Progenitor cell of endocrine pancreas (in vitro differentiated cells): ENCODE results near the gene PSME3IP1. TPM values are rescaled to one million over a fixed set of nuclear protein-coding genes. Genes with fewer than 3 reads are reported as not detected.
A peak's percentile ranks its signal among the peaks of the same experiment; 100 is the strongest.

Source experiments
- DNase-seq: peaks from one replicate; pipeline ENCODE4 v3.0.0; 2021; ENCODE audit warnings: low spot score; ENCODE audit not compliant: unreplicated experiment
- H3K27ac Mint-ChIP-seq: 2 replicates; pipeline ENCODE4 v1.8.0; 2021; ENCODE audit warnings: mild to moderate bottlenecking, moderate library complexity, mixed read lengths
- H3K27me3 Mint-ChIP-seq: 2 replicates; pipeline ENCODE4 v1.8.0; 2021; ENCODE audit warnings: mixed read lengths
- H3K36me3 Mint-ChIP-seq: 2 replicates; pipeline ENCODE4 v1.8.0; 2022; ENCODE audit warnings: mixed read lengths; ENCODE audit not compliant: insufficient read depth
- H3K4me1 Mint-ChIP-seq: 2 replicates; pipeline ENCODE4 v1.8.0; 2021; ENCODE audit warnings: low read depth, mixed read lengths
- H3K4me3 Mint-ChIP-seq: 2 replicates; pipeline ENCODE4 v1.8.0; 2021; ENCODE audit warnings: low read depth, mild to moderate bottlenecking, moderate library complexity, mixed read lengths
- H3K9me3 Mint-ChIP-seq: 2 replicates; pipeline ENCODE4 v1.8.0; 2021; ENCODE audit warnings: low read depth, mixed read lengths
- total RNA-seq: library from RNA; stranded (reverse); gene quantifications from 2 replicates; pipeline ENCODE4 v1.2.1, GENCODE V29; 2021
- TF ChIP-seq, protein P1 (sequence below): fragments of 200-600 bp; sonication (generic); IDR thresholded peaks from one replicate; pipeline ENCODE4 v1.5.0; 2021; ENCODE audit warnings: antibody characterized with exemption, mild to moderate bottlenecking; ENCODE audit not compliant: unreplicated experiment

The PSME3IP1 gene
- total RNA-seq, 1 donor from 2014 or later: 101 TPM

DNA sequence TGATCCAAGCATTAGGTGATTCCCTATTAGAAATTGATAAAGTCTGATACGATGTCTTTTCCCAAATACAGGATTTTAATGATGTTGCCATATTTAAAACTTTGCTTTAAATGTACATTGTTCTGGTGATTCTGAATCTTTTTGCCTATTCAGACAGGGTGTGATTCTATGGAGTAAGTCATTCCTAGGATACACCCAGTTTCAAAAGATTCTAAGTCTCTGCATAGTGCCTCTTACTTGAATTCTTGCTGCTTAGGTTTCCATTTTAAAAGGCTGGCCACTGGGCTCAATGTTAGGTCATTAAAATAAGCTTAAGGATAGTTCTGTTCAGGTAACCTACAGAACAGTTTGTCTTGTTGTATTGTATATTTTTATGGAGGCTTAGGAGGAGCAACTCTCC is 37.2 kb upstream of the PSME3IP1 start:
- no peak for DNase-seq
- TF ChIP-seq, protein P1, sequence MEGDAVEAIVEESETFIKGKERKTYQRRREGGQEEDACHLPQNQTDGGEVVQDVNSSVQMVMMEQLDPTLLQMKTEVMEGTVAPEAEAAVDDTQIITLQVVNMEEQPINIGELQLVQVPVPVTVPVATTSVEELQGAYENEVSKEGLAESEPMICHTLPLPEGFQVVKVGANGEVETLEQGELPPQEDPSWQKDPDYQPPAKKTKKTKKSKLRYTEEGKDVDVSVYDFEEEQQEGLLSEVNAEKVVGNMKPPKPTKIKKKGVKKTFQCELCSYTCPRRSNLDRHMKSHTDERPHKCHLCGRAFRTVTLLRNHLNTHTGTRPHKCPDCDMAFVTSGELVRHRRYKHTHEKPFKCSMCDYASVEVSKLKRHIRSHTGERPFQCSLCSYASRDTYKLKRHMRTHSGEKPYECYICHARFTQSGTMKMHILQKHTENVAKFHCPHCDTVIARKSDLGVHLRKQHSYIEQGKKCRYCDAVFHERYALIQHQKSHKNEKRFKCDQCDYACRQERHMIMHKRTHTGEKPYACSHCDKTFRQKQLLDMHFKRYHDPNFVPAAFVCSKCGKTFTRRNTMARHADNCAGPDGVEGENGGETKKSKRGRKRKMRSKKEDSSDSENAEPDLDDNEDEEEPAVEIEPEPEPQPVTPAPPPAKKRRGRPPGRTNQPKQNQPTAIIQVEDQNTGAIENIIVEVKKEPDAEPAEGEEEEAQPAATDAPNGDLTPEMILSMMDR: no peak
- H3K36me3 Mint-ChIP-seq: peaks cover 34% of the 10 kb centered on the region
- no peak overlapping the region for H3K4me3 Mint-ChIP-seq
- H3K4me1 Mint-ChIP-seq: no peaks in the 10 kb centered on the region
- H3K27me3 Mint-ChIP-seq: no peaks in the 10 kb centered on the region
- H3K27ac Mint-ChIP-seq: no peak overlapping the region
- peaks cover 7% of the 10 kb centered on the region for H3K9me3 Mint-ChIP-seq

DNA sequence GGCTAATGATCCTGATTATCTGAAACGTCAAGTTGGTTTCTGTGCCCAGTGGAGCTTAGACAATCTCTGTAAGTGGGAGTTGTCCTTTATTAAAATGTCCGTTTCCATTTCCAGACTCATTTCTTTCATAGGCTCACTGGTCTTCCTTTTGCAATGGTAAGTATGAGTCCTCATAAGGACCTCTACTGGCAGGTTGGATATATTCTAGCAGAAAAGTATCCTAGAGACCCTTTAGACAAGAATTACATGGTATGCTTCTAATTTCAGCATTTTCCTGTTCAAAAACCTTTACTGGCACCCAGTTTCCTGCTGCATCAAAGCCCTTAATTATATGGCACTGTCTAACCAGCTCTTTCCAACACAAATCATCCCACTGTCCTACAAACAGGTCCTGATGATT is 31.1 kb upstream of the PSME3IP1 start:
- Mint-ChIP-seq H3K27me3 (no peaks in the 10 kb centered on the region), H3K4me1 (no peaks in the 10 kb centered on the region), H3K4me3 (no peak overlapping the region), H3K36me3 (peaks cover 51% of the 10 kb centered on the region), H3K9me3 (peaks cover 7% of the 10 kb centered on the region), H3K27ac (no peak overlapping the region)
- DNase-seq: no peak
- TF ChIP-seq, protein P1: no peak

DNA sequence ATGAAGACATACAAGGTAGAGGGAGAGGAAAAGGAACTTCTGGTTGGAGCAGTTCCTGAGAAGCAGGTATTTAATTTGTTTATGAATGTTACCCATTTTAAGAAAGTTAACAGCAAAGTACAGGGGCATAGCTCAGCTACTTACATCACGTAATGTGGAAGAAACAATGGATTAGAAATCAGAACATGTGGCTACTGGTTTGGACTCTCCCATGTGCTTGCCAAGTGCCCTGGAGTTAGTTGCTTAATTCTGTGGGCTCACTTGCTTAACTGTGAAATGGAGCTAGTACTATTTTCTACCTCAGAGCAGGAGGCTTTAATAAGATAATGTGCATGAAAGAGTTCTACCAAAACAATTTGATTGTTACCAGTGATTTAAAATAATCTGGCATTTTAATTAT is 27.6 kb upstream of the PSME3IP1 start:
- TF ChIP-seq, protein P1: no peak
- H3K27ac Mint-ChIP-seq: no peak overlapping the region
- no peak overlapping the region for H3K4me3 Mint-ChIP-seq
- H3K36me3 Mint-ChIP-seq: peaks cover 38% of the 10 kb centered on the region
- H3K27me3 Mint-ChIP-seq: no peaks in the 10 kb centered on the region
- no peaks in the 10 kb centered on the region for H3K9me3 Mint-ChIP-seq
- H3K4me1 Mint-ChIP-seq: no peaks in the 10 kb centered on the region
- DNase-seq: no peak

DNA sequence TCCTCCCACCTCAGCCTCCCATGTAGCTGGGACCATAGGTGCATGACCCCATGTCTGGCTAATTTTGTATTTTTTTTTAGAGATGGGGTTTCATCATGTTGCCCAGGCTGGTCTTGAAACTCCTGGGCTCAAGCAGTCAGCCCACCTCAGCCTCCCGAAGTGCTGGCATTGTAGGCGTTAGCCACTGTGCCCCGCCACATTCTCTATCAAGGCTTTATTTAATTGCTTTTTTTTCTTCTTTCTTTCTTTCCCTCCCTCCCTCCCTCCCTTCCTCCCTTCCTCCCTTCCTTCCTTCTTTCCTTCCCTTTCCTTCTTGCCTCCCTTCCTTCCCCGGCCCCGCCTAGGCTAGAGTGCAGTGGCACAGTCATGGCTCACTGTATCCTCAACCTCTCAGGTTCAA is 23.9 kb upstream of the PSME3IP1 start:
- H3K27me3 Mint-ChIP-seq: no peaks in the 10 kb centered on the region
- TF ChIP-seq, protein P1: no peak
- DNase-seq: no peak
- no peaks in the 10 kb centered on the region for H3K4me1 Mint-ChIP-seq
- H3K36me3 Mint-ChIP-seq: peaks cover 29% of the 10 kb centered on the region
- no peak overlapping the region for H3K27ac Mint-ChIP-seq
- no peaks in the 10 kb centered on the region for H3K9me3 Mint-ChIP-seq
- no peak overlapping the region for H3K4me3 Mint-ChIP-seq

DNA sequence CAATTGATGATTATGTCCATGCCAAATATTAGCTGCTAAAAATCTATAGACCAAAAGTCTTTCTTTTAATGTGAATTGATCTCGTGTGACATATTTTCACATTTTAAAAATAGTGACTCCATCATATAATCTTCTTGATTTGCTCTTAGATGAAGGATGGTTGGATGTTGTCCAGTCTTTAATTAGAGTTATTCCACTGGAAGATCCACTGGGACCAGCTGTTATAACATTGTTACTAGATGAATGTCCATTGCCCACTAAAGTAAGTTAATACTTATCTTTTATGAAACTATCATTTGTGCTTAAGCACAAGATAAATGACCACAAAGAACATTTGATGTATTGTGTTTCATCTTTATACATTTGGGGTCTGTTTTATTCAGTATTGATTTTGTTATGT is 23.1 kb upstream of the PSME3IP1 start:
- no peak for DNase-seq
- Mint-ChIP-seq H3K9me3 (no peaks in the 10 kb centered on the region), H3K4me3 (no peak overlapping the region), H3K27me3 (no peaks in the 10 kb centered on the region), H3K4me1 (no peaks in the 10 kb centered on the region), H3K27ac (no peak overlapping the region), H3K36me3 (peaks cover 25% of the 10 kb centered on the region)
- TF ChIP-seq, protein P1: no peak

DNA sequence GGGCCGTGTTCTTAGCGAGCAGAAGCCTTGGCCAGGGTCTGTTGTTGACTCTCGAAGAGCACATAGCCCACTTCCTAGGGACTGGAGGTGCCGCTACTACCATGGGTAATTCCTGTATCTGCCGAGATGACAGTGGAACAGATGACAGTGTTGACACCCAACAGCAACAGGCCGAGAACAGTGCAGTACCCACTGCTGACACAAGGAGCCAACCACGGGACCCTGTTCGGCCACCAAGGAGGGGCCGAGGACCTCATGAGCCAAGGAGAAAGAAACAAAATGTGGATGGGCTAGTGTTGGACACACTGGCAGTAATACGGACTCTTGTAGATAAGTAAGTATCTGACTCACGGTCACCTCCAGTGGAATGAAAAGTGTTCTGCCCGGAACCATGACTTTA is 18.8 kb upstream of the PSME3IP1 start:
- Mint-ChIP-seq H3K4me3 (no peak overlapping the region), H3K4me1 (no peaks in the 10 kb centered on the region), H3K27ac (no peak overlapping the region), H3K36me3 (peaks cover 22% of the 10 kb centered on the region), H3K9me3 (no peaks in the 10 kb centered on the region), H3K27me3 (no peaks in the 10 kb centered on the region)
- TF ChIP-seq, protein P1: peak; percentile 30
- DNase-seq: no peak
